Measurements from ENCODE around the gene SORL1.

The SORL1 gene

GRCh38 chr11:121665206-121665838 is 213.2 kb downstream of the SORL1 start:
- DNase-seq, result no peak

DNA sequence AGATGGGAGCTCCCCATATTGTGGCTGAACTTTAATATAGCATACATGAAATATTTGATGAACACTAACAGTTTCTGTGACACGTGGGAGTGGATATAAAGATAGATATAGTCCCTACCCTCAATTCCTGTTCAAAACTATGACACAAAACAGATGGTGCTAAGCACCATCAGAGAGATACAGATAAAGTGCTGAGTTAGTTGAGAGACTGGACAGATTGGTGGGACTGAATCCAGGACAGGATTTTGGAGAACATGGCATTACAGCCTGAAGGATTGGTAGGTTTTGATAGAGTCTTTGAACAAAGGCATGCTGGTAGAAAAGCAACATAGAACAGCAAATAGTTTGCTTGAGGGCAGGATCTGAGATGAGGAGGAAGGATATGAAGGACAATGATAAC is 215.7 kb downstream of the SORL1 start:
- DNase-seq, result no peak

- no peak for DNase-seq
Observed at GRCh38 chr11:121669422-121669821, 217.3 kb downstream of the SORL1 start.

DNA sequence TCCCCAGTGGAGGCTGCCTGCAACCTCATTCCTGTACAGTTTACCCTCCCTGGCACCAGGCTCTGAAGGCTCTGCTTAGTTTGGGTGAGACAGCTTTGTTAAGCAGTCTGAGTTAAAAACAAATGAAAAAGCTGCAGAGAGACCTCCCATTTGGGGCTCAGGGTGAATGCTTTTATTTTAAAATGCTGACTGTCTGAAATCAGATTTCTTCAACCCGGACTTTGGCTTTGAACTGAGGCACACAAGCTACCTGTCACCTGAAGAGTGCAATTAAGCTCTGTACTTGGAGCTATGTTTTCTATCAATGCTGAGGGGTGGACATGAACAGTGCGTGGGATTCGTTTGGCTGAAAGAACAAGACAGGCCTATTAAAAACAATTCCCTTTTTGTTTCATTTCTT is 218.2 kb downstream of the SORL1 start:
- no peak for DNase-seq

- DNase-seq, result no peak
Observed at GRCh38 chr11:121670805-121671282, 218.7 kb downstream of the SORL1 start.

DNA sequence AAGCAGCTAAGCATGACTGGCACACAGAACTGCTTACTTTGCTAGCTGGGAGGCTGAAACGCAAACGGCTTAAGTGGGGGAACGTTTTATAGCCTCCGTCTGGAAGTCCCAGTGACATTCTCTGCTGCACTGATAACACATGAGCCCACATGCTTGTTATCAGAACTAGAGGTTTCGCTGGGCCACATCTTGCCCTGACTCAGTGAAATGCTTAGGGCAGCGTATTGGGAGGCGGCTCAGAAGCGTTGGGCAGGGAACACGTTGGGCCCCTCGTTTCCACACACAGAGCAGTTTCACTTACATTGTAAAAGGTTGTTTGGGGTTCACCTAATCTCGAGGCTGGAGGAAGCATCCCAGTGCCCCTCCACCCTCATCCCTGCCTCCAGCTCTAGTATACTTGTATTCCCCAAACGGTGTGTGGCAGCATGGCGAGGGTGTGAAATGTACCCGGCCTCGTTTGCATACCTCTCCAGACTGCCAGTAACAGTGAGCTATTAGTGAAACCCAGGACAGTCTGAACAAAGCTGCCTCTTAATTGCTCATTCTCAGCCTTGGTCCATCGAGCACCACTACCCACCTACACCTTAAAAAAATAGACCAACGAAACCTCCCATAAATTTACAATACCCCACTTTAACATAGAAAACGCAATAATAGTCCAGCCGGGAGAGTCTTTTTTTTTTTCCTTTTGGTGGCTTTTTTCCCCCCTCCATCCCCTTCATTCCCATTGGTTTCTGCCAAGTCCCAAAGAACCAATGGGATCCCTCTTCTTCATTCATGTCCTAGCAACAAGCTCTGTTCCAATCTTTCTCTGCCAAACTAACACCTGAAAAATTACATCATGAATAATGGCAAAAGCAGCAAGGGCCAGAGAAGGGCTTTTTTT is 219.4 kb downstream of the SORL1 start:
- no peak for DNase-seq

DNA sequence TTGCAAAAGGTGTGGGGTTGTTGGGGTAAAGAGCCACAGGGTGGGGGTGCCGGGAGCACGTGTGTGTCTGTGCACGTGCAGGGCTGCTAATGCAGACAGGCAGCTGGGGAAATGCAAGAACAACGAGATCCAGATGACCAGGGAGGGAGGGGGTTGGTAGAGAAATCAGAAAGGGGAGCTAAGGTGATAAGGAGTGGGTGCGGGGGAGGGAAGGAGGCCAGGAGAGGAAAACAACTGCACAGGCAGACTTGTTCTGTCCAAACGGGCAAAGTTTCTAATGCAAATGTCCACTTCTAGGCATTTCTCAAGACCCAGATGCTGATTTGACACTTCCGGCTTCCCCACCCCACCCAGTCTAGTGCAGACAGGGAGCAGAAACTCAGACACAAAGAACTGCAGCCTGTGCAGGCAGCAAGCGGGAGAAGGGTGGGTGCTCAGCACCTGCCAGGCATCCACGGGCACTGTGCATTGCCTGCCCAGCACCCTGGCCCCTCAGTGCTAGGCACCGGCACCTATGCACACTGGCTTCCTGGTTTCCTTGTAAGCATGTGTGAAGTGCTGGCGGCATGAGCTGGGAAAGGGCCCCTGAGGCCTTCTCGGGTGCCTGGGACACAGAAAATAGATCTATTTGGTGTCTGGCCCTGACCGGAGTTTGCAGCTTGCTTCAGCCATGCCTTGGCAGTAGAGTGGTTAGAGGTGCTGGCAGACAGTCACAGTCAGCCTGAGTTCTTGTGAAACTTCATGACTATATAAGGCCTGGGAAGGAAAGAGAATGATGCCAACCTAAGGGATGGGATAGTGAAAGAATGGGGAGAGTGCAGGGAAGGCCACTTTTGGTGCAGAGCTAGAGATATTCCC is 220.7 kb downstream of the SORL1 start:
- DNase-seq, result no peak

- DNase-seq, result no peak
Observed at GRCh38 chr11:121681550-121682268, 229.6 kb downstream of the SORL1 start.

Data from central memory CD4-positive, alpha-beta T cell (primary cell).